SK-N-SH (cell line): ENCODE measurements around the gene NIPAL3. TPM values are rescaled to one million over a fixed set of nuclear protein-coding genes. Genes with fewer than 3 reads are reported as not detected.

Source experiments
- CTCF ChIA-PET: fragments of 300-600, 350-600 bp; formaldehyde crosslinking; extraction: SDS; loops from one replicate; lab custom pipeline; 2021; lab: Yijun Ruan, JAX
- POLR2A ChIA-PET: fragments of 350-600 bp; sonication (Branson Sonifier 250); formaldehyde crosslinking; extraction: SDS; loops from one replicate; lab custom pipeline; 2020; ENCODE audit warnings: antibody characterized with exemption, inconsistent platforms; lab: Yijun Ruan, JAX
- DNase-seq: peaks from one replicate; pipeline ENCODE4 v3.0.0; 2012
- H2AFZ ChIP-seq: fragments of 200-600 bp; sonication (generic); 2 replicates; pipeline ENCODE4 v1.8.1; 2016; ENCODE audit warnings: antibody characterized with exemption, mild to moderate bottlenecking, low read depth
- H3F3A ChIP-seq: fragments of 200-600 bp; sonication (generic); replicated peaks from 2 replicates; pipeline ENCODE3; 2016; ENCODE audit warnings: antibody characterized with exemption, mild to moderate bottlenecking; ENCODE audit not compliant: insufficient read depth
- H3K27ac ChIP-seq, 2 experiments: fragments of 200-500 bp in 1 of 2; fragments of 200-600 bp in 1 of 2; sonication (Bioruptor generic) in 1 of 2; sonication (generic), shearing (Covaris generic) in 1 of 2; 2 replicates each; pipeline versions ENCODE4 v1.5.1 to v1.6.1; 2014 to 2016; ENCODE audit warnings: low read depth in 2 of 2, inconsistent platforms in 1 of 2, low read length in 1 of 2, mild to moderate bottlenecking in 1 of 2, mixed read lengths in 1 of 2
- H3K27me3 ChIP-seq: fragments of 200-600 bp; sonication (generic), shearing (Covaris generic); 2 replicates; pipeline ENCODE4 v1.6.1; 2016; ENCODE audit warnings: mixed run types; ENCODE audit not compliant: insufficient read depth
- H3K36me3 ChIP-seq, 2 experiments: fragments of 200-500 bp in 1 of 2; fragments of 200-600 bp in 1 of 2; sonication (Bioruptor generic) in 1 of 2; sonication (generic) in 1 of 2; replicated peaks in 1 of 2; 2 replicates each; pipeline versions ENCODE3 to v1.5.1; 2014 to 2016; ENCODE audit warnings: low read length in 1 of 2, mild to moderate bottlenecking in 1 of 2; ENCODE audit not compliant: insufficient read depth in 2 of 2, control insufficient read depth in 1 of 2
- H3K4me1 ChIP-seq, 2 experiments: fragments of 200-500 bp in 1 of 2; fragments of 200-600 bp in 1 of 2; sonication (Bioruptor generic) in 1 of 2; sonication (generic), shearing (Covaris generic) in 1 of 2; 2 replicates each; pipeline versions ENCODE4 v1.5.1 to v1.6.1; 2014 to 2016; ENCODE audit warnings: low read depth in 1 of 2, low read length in 1 of 2, mixed run types in 1 of 2; ENCODE audit not compliant: insufficient read depth in 2 of 2, control insufficient read depth in 1 of 2
- H3K4me2 ChIP-seq: fragments of 200-600 bp; sonication (generic), shearing (Covaris generic); 2 replicates; pipeline ENCODE4 v1.6.1; 2017; ENCODE audit warnings: mixed run types
- H3K4me3 ChIP-seq, 2 experiments: fragments of 200-500 bp in 1 of 2; fragments of 200-600 bp in 1 of 2; sonication (Bioruptor generic) in 1 of 2; sonication (generic), shearing (Covaris generic) in 1 of 2; 2 replicates each; pipeline versions ENCODE4 v1.5.1 to v1.8.1; 2014 to 2016; ENCODE audit warnings: low read depth in 2 of 2, inconsistent platforms in 1 of 2, low read length in 1 of 2, mild to moderate bottlenecking in 1 of 2, mixed read lengths in 1 of 2, moderate library complexity in 1 of 2
- H3K79me2 ChIP-seq: fragments of 200-600 bp; sonication (generic); 2 replicates; pipeline ENCODE4 v1.8.1; 2017; ENCODE audit warnings: mild to moderate bottlenecking; ENCODE audit not compliant: insufficient read depth
- H3K9ac ChIP-seq: fragments of 200-600 bp; sonication (generic); 2 replicates; pipeline ENCODE4 v1.6.1; 2017; ENCODE audit warnings: mixed run types
- H3K9me2 ChIP-seq: fragments of 200-600 bp; sonication (generic); 2 replicates; pipeline ENCODE4 v1.6.1; 2017; ENCODE audit warnings: mixed run types
- H3K9me3 ChIP-seq: fragments of 200-600 bp; sonication (generic); 2 replicates; pipeline ENCODE4 v1.6.1; 2017; ENCODE audit warnings: mixed run types, mild to moderate bottlenecking, moderate library complexity
- H4K20me1 ChIP-seq: fragments of 200-600 bp; sonication (generic); 2 replicates; pipeline ENCODE4 v1.6.1; 2017; ENCODE audit warnings: mild to moderate bottlenecking, mixed run types; ENCODE audit not compliant: insufficient read depth
- FOSL2 ChIP-seq: IDR thresholded peaks from 2 replicates; pipeline ENCODE4 v1.4.0; 2012; ENCODE audit warnings: low read depth, mild to moderate bottlenecking, moderate library complexity, borderline replicate concordance
- FOXJ3 ChIP-seq: sonication (generic); formaldehyde crosslinking; IDR thresholded peaks from 2 replicates; pipeline ENCODE4 v1.5.1; 2020; ENCODE audit warnings: mild to moderate bottlenecking, missing genetic modification reagents
- FOXM1 ChIP-seq: IDR thresholded peaks from 2 replicates; pipeline ENCODE4 v1.4.0; 2012; ENCODE audit warnings: low read depth, mild to moderate bottlenecking
- JUND ChIP-seq: IDR thresholded peaks from 2 replicates; pipeline ENCODE4 v1.4.0; 2012
- MXI1 ChIP-seq: IDR thresholded peaks from 2 replicates; pipeline ENCODE4 v1.6.1; 2012; ENCODE audit warnings: mild to moderate bottlenecking, low read depth, low read length, improper control_type of control experiment
- RCOR1 ChIP-seq: fragments of 150-350 bp; IDR thresholded peaks from 2 replicates; pipeline ENCODE4 v1.6.1; 2017; ENCODE audit warnings: antibody characterized with exemption, low read length
- RFX5 ChIP-seq: IDR thresholded peaks from 2 replicates; pipeline ENCODE4 v1.6.1; 2012; ENCODE audit warnings: mild to moderate bottlenecking, improper control_type of control experiment, low read length
- RXRA ChIP-seq: IDR thresholded peaks from 2 replicates; pipeline ENCODE4 v1.4.0; 2012; ENCODE audit warnings: low read depth, mild to moderate bottlenecking, borderline replicate concordance
- TAF1 ChIP-seq: IDR thresholded peaks from 2 replicates; pipeline ENCODE4 v1.6.1; 2012; ENCODE audit warnings: low read depth, mild to moderate bottlenecking, low read length, moderate library complexity, borderline replicate concordance
- WGBS: methylation state at CpG from one replicate; pipeline ENCODE4 v1.1.6; 2017; ENCODE audit warnings: low lambda C conversion rate; 5-methylcytosine and 5-hydroxymethylcytosine counted together
- polyA plus RNA-seq, 3 experiments: library from polyadenylated mRNA; depleted of rRNA; stranded (reverse); fragments of >200 nt; gene quantifications; 2 replicates each; pipeline ENCODE4 v1.2.3, GENCODE V29; 2012
- TF ChIP-seq, protein P1 (sequence below): IDR thresholded peaks from 2 replicates; pipeline ENCODE4 v1.4.0; 2012; ENCODE audit warnings: low read depth, borderline replicate concordance
- TF ChIP-seq, protein P2 (sequence below): fragments of 150-350 bp; IDR thresholded peaks from 2 replicates; pipeline ENCODE4 v1.6.1; 2016; ENCODE audit warnings: mild to moderate bottlenecking, low read depth, low read length
- TF ChIP-seq, protein P3 (sequence below): IDR thresholded peaks from 2 replicates; pipeline ENCODE4 v1.6.1; 2012; ENCODE audit warnings: mild to moderate bottlenecking, low read depth, low read length, moderate library complexity
- TF ChIP-seq, protein P4 (sequence below): fragments of 150-350 bp; IDR thresholded peaks from 2 replicates; pipeline ENCODE4 v1.6.1; 2017; ENCODE audit warnings: antibody characterized with exemption, low read length, low read depth, borderline replicate concordance
- TF ChIP-seq, protein P5 (sequence below): IDR thresholded peaks from 2 replicates; pipeline ENCODE4; 2012

Gene NIPAL3
- polyA plus RNA-seq, 1 of the 3 experiments (the other 2 are of a cell fraction), result 20.3 TPM

DNA sequence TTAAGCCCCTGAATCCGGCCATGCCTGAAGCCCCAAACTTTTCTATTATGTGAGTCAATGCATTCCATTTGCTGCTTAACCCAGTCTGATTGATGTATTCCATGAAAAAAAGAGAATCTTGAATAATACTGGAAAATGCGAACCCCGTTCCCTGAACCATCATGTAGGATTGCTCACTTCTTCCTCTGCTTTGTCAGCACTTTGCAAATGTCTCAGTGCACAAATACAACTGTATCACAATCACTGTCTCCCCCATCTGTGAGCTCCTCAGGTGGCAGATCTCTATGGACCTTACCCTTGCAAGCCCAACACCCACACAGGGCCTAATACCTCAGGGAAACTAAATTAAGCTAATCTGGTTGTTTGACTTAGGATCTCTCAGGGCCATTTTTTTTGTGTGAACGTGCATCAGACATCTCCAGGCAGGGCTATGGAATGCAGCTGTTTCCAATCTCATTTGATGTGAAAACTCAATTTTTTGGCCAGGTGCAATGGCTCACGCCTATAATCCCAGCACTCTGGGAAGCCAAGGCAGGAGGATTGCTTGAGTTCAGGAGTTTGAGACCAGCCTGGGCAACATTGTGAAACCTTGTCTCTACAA lies 84.9 kb downstream of the NIPAL3 start:
- WGBS, result 94% methylated on average over 5 of the region's 5 CpGs
- no peaks in the 10 kb centered on the region for H3K27me3 ChIP-seq
- no peak overlapping the region for H2AFZ ChIP-seq
- no peak overlapping the region for H3K4me2 ChIP-seq
- peaks cover 0 to 7% of the 10 kb centered on the region in 2 experiments; a peak in 1 of 4 replicates for H3K4me1 ChIP-seq
- no peaks in the 10 kb centered on the region for H3K9me2 ChIP-seq
- peaks cover 4% of the 10 kb centered on the region for H3F3A ChIP-seq
- H3K9me3 ChIP-seq, result no peaks in the 10 kb centered on the region
- ChIA-PET CTCF (interaction anchor here (1.2 kb wide), 1 partner anchor 10 kb away, joined by 5 read pairs; no protein-coding TSS in a partner anchor), POLR2A (no interaction called here)
- DNase-seq, result no peak
- TF ChIP-seq FOSL2, result no peak
- no peak for TF ChIP-seq RCOR1
- TF ChIP-seq TAF1, result no peak
- TF ChIP-seq MXI1, result no peak
- TF ChIP-seq, protein P1, sequence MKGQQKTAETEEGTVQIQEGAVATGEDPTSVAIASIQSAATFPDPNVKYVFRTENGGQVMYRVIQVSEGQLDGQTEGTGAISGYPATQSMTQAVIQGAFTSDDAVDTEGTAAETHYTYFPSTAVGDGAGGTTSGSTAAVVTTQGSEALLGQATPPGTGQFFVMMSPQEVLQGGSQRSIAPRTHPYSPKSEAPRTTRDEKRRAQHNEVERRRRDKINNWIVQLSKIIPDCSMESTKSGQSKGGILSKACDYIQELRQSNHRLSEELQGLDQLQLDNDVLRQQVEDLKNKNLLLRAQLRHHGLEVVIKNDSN, result no peak
- TF ChIP-seq, protein P2, sequence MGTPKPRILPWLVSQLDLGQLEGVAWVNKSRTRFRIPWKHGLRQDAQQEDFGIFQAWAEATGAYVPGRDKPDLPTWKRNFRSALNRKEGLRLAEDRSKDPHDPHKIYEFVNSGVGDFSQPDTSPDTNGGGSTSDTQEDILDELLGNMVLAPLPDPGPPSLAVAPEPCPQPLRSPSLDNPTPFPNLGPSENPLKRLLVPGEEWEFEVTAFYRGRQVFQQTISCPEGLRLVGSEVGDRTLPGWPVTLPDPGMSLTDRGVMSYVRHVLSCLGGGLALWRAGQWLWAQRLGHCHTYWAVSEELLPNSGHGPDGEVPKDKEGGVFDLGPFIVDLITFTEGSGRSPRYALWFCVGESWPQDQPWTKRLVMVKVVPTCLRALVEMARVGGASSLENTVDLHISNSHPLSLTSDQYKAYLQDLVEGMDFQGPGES, result no peak
- TF ChIP-seq, protein P3, sequence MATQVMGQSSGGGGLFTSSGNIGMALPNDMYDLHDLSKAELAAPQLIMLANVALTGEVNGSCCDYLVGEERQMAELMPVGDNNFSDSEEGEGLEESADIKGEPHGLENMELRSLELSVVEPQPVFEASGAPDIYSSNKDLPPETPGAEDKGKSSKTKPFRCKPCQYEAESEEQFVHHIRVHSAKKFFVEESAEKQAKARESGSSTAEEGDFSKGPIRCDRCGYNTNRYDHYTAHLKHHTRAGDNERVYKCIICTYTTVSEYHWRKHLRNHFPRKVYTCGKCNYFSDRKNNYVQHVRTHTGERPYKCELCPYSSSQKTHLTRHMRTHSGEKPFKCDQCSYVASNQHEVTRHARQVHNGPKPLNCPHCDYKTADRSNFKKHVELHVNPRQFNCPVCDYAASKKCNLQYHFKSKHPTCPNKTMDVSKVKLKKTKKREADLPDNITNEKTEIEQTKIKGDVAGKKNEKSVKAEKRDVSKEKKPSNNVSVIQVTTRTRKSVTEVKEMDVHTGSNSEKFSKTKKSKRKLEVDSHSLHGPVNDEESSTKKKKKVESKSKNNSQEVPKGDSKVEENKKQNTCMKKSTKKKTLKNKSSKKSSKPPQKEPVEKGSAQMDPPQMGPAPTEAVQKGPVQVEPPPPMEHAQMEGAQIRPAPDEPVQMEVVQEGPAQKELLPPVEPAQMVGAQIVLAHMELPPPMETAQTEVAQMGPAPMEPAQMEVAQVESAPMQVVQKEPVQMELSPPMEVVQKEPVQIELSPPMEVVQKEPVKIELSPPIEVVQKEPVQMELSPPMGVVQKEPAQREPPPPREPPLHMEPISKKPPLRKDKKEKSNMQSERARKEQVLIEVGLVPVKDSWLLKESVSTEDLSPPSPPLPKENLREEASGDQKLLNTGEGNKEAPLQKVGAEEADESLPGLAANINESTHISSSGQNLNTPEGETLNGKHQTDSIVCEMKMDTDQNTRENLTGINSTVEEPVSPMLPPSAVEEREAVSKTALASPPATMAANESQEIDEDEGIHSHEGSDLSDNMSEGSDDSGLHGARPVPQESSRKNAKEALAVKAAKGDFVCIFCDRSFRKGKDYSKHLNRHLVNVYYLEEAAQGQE, result no peak
- no peak for TF ChIP-seq JUND
- no peak for TF ChIP-seq RXRA
- TF ChIP-seq, protein P4, sequence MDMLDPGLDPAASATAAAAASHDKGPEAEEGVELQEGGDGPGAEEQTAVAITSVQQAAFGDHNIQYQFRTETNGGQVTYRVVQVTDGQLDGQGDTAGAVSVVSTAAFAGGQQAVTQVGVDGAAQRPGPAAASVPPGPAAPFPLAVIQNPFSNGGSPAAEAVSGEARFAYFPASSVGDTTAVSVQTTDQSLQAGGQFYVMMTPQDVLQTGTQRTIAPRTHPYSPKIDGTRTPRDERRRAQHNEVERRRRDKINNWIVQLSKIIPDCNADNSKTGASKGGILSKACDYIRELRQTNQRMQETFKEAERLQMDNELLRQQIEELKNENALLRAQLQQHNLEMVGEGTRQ, result no peak
- no peak for TF ChIP-seq FOXM1
- TF ChIP-seq FOXJ3 (CRISPR knock-in tag), result no peak
- TF ChIP-seq, protein P5, sequence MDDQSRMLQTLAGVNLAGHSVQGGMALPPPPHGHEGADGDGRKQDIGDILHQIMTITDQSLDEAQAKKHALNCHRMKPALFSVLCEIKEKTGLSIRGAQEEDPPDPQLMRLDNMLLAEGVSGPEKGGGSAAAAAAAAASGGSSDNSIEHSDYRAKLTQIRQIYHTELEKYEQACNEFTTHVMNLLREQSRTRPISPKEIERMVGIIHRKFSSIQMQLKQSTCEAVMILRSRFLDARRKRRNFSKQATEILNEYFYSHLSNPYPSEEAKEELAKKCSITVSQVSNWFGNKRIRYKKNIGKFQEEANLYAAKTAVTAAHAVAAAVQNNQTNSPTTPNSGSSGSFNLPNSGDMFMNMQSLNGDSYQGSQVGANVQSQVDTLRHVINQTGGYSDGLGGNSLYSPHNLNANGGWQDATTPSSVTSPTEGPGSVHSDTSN, result no peak
- no peak for TF ChIP-seq RFX5
- H3K27ac ChIP-seq, result no peak overlapping the region
- H3K9ac ChIP-seq, result no peak overlapping the region
- H3K79me2 ChIP-seq, result peaks cover 19% of the 10 kb centered on the region
- H3K36me3 ChIP-seq, result peaks cover 0 to 5% of the 10 kb centered on the region in 2 experiments
- H4K20me1 ChIP-seq, result no peaks in the 10 kb centered on the region
- H3K4me3 ChIP-seq, result no peak overlapping the region
